ENCODE data around the gene ZNF142. TPM values are rescaled to one million over a fixed set of nuclear protein-coding genes. Genes with fewer than 3 reads are reported as not detected.

Gene ZNF142
- 10 to 100 TPM; 17.4 to 20.9 (median 20.3) TPM for polyA plus RNA-seq (ENCODE audit: insufficient read length in 3 of 3)
- long read RNA-seq, donor 1, partial matches to known transcripts = 5 of 6 reads
- long read RNA-seq, donor 1, other reads (novel, unspliced or antisense) = 0 of 6 reads
- long read RNA-seq, donor 2, partial matches to known transcripts = 11 of 11 reads
- long read RNA-seq, donor 2, other reads (novel, unspliced or antisense) = 0 of 11 reads
- long read RNA-seq, donor 3 = 0 reads
- long read RNA-seq, donor 4 = 0 reads
- long read RNA-seq, donor 5 = 0 reads
- long read RNA-seq, donor 6 = 0 reads
- long read RNA-seq, donor 7, partial matches to known transcripts = 49 of 50 reads
- long read RNA-seq, donor 7, other reads (novel, unspliced or antisense) = 0 of 50 reads
- long read RNA-seq, donor 8, partial matches to known transcripts = 6 of 6 reads
- long read RNA-seq, donor 8, other reads (novel, unspliced or antisense) = 0 of 6 reads
- long read RNA-seq, donor 9 = 0 reads
- long read RNA-seq, donor 10 = 0 reads
- long read RNA-seq, donor 11 = 0 reads
- long read RNA-seq, donor 12 = 0 reads
- long read RNA-seq, donor 13, partial matches to known transcripts = 9 of 9 reads
- long read RNA-seq, donor 13, other reads (novel, unspliced or antisense) = 0 of 9 reads
- long read RNA-seq, donor 14 = 0 reads
- long read RNA-seq, donor 15 = 0 reads
- long read RNA-seq, donor 16, partial matches to known transcripts = 0 of 2 reads
- long read RNA-seq, donor 16, other reads (novel, unspliced or antisense) = 0 of 2 reads

GRCh38 chr2:218659258-218659987, at the start of gene ZNF142, which contains the start of gene BCS1L:
ZNF142 (minus strand) TSS chr2:218659623; CDS start chr2:218656429, 3,194 bp downstream.
BCS1L (plus strand) TSS chr2:218659683; CDS start chr2:218660988, 1,305 bp downstream.
- DNase-seq (ENCODE audit: extremely low read depth in 1 of 11, low read depth in 9 of 11, low spot score in 4 of 11) = peak; percentile 50 to 88 (median 81)

GRCh38 chr2:218708086-218708485, 48.7 kb upstream of the ZNF142 start:
- DNase-seq (ENCODE audit: extremely low read depth in 1 of 11, low read depth in 9 of 11, low spot score in 4 of 11) = no peak

DNA sequence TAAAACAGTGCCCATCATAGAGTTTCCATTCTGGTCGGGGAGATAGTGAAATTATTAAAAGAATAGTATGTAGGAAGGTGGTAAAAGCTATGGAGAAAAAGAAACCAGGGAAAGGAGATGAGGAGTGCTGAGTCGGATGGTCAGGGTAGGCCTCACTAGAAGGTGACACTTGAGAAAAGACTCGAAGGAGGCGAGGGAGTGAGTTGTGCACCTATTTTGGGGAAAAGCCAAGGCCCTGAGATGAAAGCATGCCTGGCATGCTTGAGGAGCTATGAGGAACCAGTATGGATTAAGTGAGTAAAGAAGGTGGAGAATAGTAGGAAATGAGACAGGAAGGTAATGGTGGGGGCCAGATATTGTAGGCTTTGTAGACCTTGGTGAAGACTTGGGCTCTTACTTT, 43.9 kb upstream of the ZNF142 start:
- no peak for DNase-seq (ENCODE audit: extremely low read depth in 1 of 11, low read depth in 9 of 11, low spot score in 4 of 11)

DNA sequence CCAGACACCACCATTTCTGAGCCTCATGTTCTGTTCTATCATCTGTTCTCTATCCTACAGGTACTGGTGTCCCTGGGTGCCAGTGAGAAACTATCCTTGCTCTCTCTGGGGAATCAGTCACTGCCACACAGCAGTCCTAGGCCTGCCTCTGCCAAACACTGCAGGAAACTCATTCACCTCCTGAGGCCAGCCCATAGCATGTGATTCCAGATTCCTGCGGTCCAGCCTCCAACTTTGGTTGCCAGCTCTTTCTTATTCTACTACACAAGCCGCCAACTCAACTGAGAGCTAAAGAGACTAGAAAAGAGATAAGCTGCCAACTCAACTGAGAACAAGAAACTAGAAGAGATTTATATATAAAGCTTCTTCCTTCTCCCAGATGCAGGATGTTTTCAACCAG, 42.4 kb upstream of the ZNF142 start:
- DNase-seq (ENCODE audit: extremely low read depth in 1 of 11, low read depth in 9 of 11, low spot score in 4 of 11) = no peak

DNA sequence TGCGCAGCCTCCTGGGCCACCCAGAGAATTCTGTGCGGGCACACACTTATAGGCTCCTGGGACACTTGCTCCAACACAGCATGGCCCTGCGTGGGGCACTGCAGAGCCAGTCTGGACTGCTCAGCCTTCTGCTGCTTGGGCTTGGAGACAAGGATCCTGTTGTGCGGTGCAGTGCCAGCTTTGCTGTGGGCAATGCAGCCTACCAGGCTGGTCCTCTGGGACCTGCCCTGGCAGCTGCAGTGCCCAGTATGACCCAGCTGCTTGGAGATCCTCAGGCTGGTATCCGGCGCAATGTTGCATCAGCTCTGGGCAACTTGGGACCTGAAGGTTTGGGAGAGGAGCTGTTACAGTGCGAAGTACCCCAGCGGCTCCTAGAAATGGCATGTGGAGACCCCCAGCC, 39.5 kb upstream of the ZNF142 start:
- no peak for DNase-seq (ENCODE audit: extremely low read depth in 1 of 11, low read depth in 9 of 11, low spot score in 4 of 11)

DNA sequence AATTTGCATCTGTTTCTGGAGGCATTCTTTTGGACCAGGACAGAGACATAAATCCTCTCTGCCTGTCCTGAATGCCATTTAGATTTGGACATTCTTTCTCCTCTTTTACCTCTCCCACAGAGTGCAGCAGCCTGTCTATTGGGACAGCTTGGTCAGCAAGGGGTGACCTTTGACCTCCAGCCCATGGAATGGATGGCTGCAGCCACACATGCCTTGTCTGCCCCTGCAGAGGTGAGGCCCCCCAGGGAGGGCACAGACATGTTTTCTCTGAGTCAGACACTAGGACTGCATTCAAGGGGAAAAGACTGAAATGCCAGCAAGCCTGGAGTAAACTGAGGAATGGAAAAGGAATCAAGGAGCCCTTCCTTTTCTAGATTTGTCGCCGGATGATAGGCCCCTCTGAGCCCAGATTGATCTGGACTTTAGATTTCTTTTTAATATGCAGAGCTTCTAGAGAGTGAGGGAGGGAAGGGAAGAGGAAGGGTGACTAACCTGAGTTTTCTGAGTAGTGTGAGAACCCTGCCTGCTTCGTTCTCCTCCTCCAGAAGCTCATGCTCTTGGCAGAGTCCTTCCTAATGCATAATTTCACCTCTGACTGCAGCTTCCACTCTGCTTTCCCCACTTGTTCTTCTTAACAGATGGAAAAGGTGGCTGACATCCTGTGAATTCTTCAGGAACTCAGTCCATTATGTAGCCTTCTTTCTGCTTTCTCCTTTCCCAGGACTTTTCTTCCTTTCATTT, 35.2 kb upstream of the ZNF142 start:
- DNase-seq (ENCODE audit: extremely low read depth in 1 of 11, low read depth in 9 of 11, low spot score in 4 of 11) = no peak

- no peak for DNase-seq (ENCODE audit: extremely low read depth in 1 of 11, low read depth in 9 of 11, low spot score in 4 of 11)
Measured at GRCh38 chr2:218691234-218691633, 31.8 kb upstream of the ZNF142 start.

DNA sequence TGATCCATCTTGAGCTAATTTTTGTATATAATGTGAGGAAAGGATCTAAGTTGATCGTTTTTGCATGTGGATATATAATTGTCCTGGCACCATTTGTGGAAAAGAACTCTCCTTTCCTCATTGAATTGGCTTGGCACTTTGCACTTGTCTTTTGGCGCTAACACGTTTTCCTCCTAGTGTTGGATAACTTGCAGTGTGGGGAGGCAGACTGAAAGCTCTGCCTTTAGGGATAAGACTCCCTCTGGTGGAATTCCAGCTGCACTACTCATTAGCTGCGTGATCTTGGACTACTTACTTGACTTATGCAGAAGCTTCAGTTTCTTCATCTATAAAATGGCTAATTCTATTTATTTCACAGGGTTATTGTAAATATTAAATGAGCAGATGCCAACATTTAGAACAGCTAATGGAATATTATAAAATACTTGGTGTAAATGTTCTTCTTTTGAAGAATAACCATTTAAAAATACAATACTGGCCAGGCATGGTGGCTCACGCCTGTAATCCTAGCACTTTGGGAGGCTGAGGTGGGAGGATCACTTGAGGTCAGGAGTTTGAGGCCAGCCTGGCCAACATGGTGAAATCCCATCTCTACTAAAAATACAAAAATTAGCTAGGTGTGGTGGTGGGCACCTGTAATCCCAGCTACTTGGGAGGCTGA, 28.1 kb upstream of the ZNF142 start:
- peak in 7 of 11 donors; percentile 29 to 69 (median 47) for DNase-seq (ENCODE audit: extremely low read depth in 1 of 11, low read depth in 9 of 11, low spot score in 4 of 11)

DNA sequence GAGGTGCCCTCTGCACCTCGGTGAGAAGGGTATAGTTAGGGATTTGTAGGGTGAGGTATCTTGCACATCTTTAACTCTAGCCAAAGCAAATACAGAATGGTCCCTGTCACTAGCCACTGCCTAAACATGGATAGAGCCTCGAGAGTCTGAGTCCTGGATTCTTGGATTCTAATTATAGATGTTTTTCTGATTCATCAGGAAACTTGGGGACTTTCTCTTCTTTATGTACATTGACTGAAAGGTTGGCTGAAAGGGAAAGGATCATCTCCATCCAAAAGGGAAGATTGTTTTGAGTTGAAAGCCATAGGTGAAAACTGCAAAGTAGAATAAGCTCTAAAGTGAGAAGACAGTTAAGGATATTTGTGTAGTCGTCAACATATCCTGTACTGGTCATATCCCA, 20.6 kb upstream of the ZNF142 start:
- DNase-seq (ENCODE audit: extremely low read depth in 1 of 11, low read depth in 9 of 11, low spot score in 4 of 11) = no peak

- DNase-seq (ENCODE audit: extremely low read depth in 1 of 11, low read depth in 9 of 11, low spot score in 4 of 11) = no peak
Measured at GRCh38 chr2:218679119-218679518, 19.7 kb upstream of the ZNF142 start.

DNA sequence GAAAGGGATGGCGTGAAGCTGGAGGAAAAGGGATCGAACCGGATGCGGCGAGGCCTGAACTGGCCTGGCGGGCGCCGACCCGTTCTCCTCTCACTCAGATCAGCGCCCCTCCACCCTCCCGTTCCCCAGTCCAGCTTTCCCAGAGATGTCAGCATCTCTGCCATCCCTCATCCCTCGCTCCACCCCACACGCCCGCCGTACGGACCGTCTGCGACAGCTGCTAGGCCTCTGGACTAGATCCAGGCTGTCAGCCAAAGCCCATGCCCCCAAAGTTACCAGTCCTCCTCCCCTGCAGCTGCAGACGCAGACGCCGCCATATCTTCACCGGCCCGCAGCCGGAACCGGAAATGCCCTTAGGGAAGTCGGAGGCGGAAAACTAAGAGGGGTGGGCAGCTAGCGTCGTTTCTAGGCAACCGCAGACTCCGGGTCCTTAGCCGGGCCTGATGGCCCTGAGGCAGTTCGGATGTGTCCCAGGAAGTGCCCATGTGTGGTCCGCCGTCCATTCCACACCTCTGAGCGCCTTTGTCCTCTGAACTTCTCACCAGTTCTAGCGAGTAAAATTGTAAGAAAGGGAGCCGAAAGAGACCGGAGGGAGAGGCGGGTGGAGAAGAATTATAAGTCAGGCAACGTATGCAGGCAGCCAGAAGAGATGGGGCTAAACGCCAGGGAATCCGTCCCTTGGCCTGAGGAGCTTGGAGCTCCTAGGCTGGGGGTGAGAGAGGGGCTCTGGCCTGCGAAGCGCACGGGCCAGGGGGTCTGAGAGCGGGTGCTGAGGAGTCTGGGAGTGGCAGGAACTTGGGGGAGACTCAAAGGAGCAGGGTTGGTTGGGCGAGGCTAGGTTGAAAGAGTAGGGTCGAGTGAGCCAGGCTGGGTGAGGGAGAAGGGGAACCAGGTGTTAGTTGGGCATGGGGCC, 12.5 kb upstream of the ZNF142 start, which contains the start of the genes RNF25 and STK36:
Gene RNF25 (minus strand): TSS at position 349 of the 913 bp plus-strand sequence. CDS start 32 bp downstream, at position 317.
Gene STK36 (plus strand): TSS at position 433 of the 913 bp plus-strand sequence. CDS start 744 bp downstream, outside the sequence.
- DNase-seq (ENCODE audit: extremely low read depth in 1 of 11, low read depth in 9 of 11, low spot score in 4 of 11) = peak; percentile 70 to 89 (median 84)

- DNase-seq (ENCODE audit: extremely low read depth in 1 of 11, low read depth in 9 of 11, low spot score in 4 of 11) = no peak
Measured at GRCh38 chr2:218671097-218671653, 11.8 kb upstream of the ZNF142 start.

DNA sequence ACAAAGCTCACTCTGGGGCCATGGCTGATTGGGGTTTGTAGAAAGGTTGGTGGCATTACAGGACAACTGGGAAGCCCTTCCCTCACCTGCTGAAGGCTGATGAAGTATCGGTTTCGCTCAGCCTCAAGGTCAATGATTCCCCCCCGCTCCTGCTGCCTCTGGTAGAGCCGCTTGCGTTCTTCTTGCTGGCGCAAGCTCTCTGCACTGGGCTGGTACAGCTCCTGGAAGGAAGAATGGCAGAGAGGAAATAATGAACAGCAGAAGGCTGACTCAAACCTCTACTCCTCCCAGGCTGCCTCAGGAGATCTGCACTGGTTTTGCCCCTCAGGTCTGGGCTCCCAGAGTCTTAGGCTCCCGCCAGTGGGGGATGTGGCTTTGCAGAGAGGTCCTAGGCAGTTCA, 5.2 kb upstream of the ZNF142 start:
- no peak for DNase-seq (ENCODE audit: extremely low read depth in 1 of 11, low read depth in 9 of 11, low spot score in 4 of 11)

DNA sequence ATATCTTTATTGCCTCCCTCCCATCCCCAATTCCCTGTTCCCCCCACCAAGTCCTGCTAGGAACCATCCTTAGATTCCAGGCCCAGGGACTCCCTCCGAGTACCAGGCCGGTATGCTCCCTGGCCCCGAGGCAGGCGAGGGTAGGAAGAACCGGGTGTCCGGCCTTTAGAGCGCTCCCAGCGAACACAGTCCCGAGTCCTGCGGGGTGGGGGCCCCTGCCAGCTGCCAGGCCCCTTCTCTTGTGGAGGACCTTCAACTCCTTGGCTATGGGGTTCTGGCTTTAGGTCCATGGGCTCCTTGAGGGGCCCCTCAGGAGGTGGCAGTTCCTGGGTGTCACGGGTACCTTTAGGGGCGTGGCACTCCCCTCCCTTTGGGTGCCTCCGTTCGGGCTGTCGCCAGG, 4.5 kb upstream of the ZNF142 start:
- no peak for DNase-seq (ENCODE audit: extremely low read depth in 1 of 11, low read depth in 9 of 11, low spot score in 4 of 11)

DNA sequence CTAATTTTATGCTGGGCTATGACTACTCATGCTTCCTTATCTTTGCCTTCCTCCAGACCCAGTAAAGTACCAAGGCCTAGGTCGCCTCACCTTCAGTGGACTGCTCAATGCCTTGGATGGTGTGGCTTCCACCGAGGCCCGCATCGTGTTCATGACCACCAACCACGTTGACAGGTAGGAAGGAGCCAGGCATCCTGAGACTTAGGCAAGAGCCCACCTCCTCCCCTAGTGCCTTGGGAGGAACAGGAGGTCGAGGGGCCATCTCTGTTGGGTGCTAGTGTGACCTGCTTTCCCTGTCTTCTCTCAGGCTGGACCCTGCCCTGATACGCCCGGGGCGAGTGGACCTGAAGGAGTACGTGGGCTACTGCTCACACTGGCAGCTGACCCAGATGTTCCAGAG, 3.4 kb upstream of the ZNF142 start:
- no peak for DNase-seq (ENCODE audit: extremely low read depth in 1 of 11, low read depth in 9 of 11, low spot score in 4 of 11)

DNA sequence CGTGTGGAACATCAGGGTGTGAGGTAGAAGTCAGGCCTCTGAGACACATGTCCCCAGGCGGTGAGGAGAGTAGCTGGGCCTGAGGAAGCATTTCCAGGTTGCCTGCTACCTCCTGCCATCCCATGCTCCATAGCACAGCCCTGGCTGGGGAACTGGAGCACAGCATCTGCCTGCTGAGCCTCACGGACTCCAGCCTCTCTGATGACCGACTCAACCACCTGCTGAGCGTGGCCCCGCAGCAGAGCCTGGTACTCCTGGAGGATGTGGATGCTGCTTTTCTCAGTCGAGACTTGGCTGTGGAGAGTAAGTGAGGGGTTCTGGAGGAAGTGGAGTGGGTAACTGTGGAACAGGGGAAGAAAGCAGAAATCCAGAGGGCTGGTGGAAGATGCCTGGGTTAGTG, 3.0 kb upstream of the ZNF142 start:
- DNase-seq (ENCODE audit: extremely low read depth in 1 of 11, low read depth in 9 of 11, low spot score in 4 of 11) = no peak

- no peak for DNase-seq (ENCODE audit: extremely low read depth in 1 of 11, low read depth in 9 of 11, low spot score in 4 of 11)
Measured at GRCh38 chr2:218659988-218660358, 550 bp upstream of the ZNF142 start.
